ENCODE results near the gene USP6NL.

Gene USP6NL

GRCh38 chr10:11548065-11548767, 63.2 kb downstream of the USP6NL start:
- no peak for DNase-seq

DNA sequence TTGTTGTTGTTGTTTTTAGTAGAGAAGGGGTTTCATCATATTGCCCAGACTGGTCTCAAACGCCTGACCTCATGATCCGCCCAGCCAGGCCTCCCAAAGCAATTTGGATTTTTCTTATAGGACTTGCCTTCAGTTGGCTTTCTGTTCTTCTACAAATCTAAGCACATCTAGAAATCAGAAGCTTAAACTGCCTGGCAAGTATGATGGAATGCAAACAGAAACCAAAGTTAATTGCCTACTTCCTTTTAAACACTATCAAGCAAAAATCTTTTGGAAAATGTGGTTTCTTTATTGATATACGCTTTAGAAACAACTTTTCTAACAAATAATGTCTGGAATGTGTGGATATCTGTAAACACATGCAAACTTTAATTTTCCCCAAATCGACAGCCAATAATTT, 64.9 kb downstream of the USP6NL start:
- DNase-seq: no peak

GRCh38 chr10:11541296-11541695, 70.2 kb downstream of the USP6NL start:
- DNase-seq: no peak

DNA sequence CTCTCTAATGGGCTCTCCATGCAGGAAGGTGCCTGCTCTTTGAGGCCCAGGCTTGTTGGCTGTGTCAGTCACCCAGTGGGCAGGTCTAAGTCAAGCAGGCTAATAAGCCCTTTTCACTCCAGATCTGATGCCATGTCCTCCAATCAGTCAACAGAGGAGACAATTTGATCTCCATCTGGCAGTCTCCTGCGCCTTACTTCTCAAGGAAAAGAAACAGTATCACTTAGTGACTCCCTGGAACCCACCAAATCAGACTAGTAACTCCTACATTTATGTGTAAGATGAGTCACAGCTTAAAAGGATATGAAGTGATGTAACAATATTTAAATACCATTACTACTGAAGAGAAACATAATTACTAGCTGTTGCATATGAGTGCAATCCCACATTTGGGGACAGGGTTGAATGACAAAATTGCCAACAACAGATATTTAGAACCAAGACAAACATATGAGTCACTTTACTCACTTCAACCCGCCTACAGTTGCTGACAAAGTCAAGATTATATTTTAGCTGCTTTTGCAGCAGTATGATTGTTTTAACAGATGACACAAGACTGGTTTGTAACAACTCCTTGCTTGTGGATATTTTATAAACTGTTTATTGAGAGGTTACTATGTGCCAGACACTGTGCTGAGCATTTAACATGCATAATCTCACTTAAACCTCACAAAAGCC, 72.1 kb downstream of the USP6NL start:
- DNase-seq: no peak

- DNase-seq: no peak
Measured at GRCh38 chr10:11538834-11539190, 72.6 kb downstream of the USP6NL start.

DNA sequence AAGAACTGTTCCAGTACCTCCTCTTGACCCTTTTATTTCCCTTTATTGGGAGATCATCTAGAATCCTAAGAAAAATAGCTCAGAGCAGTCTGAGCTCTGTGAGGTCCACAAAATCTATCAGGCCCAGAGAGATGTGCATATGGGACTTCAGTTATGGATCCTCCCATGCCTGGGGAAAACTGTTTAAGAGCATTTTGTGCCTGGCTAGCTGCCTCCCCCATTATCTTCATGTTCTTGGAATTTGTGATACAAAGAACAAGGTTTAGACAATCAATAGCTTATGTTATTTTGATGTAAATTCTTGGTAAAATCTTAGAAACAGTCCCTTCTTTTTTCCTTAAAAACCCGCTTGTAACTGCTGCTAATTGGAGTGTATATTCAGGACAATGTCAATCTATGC, 75.2 kb downstream of the USP6NL start:
- DNase-seq: no peak

DNA sequence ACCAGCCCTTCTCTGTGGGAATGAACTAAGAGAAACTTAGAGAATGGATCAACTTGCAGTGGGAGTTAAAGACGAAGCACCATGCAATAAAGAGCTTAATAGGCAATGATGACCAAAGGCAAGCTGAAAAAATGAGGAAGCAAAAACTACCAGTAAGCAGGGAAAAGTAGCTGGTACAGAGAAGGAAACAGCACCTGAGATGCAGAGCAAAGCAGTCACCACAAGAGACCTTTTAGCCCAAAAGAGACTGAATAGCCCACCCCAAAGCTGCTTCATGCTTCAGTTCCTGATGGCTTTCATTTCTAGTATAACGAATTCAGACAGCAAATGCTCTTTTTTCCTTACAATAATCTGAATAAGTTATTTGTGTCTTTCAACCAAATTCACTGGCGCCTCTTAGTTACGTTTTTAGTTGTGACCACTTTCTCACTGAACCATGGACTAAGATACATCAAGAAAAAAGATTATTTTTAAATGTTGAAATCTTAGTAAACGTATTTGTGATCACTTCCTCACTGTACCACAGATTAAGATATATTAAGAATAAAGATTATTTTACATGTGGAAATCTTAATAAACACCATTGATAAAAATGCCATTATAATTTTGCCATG, 76.0 kb downstream of the USP6NL start:
- DNase-seq: no peak

DNA sequence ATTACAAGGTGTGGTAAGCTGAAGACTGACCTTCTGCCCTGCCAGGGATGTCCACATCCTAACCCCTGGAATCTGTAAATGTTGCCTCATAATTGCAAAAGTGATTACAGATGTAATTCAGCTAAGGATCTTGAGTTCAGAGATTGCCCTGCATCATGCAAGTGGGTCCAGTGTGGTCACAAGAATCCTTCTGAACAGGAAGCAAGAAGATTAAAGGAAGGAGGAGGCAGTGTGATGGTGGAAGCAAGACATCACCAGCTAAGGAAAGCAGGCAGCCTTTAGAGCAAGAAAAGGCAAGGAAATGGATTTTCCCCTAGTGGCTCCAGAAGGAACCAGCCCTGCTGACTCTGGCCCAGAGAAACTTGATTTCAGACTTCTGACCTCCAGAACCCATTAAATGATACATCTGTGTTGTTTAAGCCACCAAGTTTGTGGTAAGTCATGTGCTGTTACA, 78.1 kb downstream of the USP6NL start:
- no peak for DNase-seq

DNA sequence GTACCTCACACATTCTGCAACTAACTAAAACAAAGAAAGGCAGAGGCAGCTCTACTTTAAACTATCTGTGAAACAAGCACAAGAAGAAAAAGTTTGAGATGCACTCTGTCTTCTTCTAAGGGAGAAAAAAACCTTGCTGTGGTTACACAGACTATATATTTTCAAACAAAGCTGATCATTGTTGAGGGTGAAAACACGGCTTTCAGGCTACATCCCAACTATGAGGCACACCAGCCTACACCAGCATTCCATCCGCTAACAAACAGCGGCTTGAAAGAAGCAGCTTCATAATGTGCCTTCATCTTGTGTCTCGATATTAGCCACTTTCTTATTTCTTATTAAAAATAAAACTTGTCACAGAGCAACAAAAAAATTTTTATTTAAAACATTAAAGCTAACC, 79.1 kb downstream of the USP6NL start:
- no peak for DNase-seq

- DNase-seq: no peak
Measured at GRCh38 chr10:11530806-11531205, 80.6 kb downstream of the USP6NL start.

GRCh38 chr10:11529276-11529903, 82.1 kb downstream of the USP6NL start:
- DNase-seq: no peak

- no peak for DNase-seq
Measured at GRCh38 chr10:11528286-11528685, 83.2 kb downstream of the USP6NL start.

DNA sequence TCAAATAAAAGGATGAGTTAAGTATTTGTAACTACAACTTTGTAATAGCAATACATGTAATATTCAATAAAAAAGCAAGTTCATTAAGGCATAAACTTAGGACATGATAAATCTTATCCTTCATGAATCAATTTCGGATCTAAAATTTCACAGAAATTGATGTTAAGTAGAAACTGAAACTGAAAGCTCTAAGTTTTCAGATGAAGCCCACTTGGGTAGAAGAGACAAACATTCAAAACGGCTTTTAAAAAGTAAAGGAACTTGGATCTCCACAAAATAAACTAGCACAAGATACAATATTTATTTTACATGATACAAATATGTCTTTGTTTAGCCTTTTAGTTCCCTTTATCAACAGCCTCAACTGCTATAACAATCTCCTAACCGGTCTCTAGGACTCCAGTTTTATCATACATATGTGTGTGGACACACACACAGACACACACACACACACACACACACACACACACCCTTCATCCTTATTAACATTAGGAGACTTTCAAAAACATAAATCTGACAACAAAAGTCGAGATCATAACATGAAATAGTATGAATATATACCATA, 83.7 kb downstream of the USP6NL start:
- DNase-seq: no peak

GRCh38 chr10:11527068-11527467, 84.4 kb downstream of the USP6NL start:
- DNase-seq: no peak

- no peak for DNase-seq
Measured at GRCh38 chr10:11525503-11525902, 85.9 kb downstream of the USP6NL start.

GRCh38 chr10:11522821-11523245, 88.6 kb downstream of the USP6NL start:
- DNase-seq: no peak

DNA sequence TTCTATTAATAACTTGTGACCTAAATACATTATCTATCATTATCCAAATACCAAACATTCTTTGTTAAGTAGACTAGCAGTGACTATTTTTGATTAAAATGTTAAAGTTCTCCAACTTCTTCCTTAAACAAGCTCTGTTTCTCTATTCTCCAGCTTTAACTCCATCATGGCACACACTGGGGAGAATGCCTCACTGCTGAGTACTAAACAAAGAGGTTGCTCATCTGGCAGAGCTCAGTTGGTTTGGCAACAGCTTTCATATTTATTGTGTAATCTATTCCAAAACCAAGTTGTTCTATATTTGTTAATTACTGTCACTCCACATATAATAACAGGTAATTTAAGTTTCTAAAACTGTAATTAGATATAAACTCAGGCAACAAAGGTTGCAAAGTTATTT, 89.6 kb downstream of the USP6NL start:
- DNase-seq: no peak

DNA sequence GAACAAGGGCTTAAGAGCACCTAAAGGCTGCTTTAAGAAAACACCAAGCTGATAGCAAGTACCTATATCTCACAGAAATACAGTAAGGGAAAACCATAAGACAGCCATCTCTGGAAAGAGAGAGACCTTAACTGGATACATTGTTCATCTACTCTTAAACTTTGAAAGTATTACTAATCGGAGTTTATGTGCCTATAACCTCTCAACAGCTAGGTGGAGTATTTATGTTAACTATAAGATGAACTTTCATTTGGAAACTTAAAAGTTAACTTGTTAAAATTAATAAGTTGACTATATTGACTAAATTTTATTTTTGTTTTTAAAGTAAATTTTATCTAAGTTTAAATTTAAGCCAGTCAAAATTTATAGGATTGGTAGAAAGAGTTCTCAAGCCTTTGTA, 90.6 kb downstream of the USP6NL start:
- no peak for DNase-seq

DNA sequence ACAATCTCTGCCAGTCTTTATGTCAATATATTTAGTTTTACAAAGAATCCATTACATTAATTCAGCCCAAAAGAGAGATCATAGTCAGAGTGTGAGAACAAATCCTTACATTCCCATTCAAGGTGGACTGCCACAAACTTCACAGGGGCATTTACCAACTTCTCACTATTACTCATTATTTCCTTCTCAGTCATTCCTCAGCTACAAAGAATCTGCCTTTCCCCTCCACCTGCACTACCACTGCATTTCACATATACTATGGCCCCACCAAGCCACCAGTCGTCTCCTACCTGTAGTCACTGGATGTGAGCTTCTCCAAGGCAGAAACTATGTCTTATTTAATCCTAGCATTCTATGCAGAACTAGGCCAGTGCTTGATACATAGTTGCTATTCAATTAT, 94.3 kb downstream of the USP6NL start:
- DNase-seq: no peak

DNA sequence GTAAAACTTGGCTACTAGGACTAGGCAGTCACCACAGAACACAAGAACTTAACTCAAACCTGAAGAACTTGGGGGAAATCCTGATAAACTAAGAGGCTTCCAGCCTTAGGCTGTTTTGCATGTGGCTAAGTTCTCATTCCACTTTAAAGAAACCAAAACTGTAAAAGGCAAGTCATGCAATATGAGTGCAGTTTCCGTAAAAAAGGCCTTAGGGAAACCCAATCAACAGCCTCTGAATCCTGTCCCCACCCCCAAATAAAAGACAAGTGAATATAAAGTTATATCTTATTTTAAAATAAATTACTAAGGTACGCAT, 95.1 kb downstream of the USP6NL start:
- DNase-seq: no peak

GRCh38 chr10:11515596-11516430, 95.6 kb downstream of the USP6NL start:
- peak in 1 of 2 experiments; percentile 41 for DNase-seq

DNA sequence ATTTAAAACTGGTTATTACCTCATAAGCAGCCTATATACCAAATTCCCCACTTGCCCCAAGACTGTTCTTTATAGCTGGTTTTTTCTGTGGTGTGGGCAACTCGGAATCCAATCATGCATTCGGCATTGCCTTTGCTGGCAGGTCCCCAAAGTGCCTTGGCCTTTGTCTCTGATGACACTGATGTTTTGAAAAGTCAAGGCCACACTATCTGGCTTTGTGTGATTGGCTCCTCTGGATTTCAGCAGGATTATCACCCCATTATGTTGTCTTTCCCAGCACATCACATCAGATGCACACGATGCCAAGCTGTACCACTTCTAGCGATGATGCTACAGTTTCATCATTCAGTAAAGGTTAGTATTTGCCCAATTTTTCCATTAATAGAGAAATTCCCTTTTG, 97.7 kb downstream of the USP6NL start:
- DNase-seq: no peak

DNA sequence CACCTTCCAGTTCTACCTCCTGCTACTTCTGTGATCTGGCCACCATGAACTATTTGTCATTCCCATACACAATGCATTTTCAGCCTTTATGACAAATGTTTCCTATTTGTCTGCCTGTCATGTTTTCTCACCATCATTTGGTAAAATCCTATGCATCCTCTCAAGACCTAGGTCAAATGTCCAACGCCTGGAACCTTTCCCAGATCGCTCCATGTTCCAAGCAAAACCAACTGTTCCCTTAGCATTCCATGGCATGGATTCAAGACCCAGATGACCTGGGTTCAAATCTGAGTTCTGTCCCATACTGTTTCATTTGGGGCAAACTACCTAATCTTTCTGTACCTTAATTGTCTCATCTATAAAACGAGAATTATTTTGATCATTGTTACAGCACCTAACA, 98.9 kb downstream of the USP6NL start:
- DNase-seq: no peak
